Measurements from ENCODE around the gene HPN.

GRCh38 chr19:35083691-35084508 lies 42.4 kb downstream of the HPN start:
- TF ChIP-seq POLR2A (IDR thresholded peaks at IDR 0.05) (no peak), EP300 (IDR thresholded peaks at IDR 0.05) (no peak), CTCF (IDR thresholded peaks at IDR 0.05) (no peak)

All from suprapubic skin (tissue), 3 donors.